Measurements from ENCODE around the gene SLC6A3.
"Not testable (repeated sequence)": the region's sequence is repeated elsewhere in the genome, so short reads cannot be mapped to it uniquely, and the experiment has no call there.

SLC6A3 gene

DNA sequence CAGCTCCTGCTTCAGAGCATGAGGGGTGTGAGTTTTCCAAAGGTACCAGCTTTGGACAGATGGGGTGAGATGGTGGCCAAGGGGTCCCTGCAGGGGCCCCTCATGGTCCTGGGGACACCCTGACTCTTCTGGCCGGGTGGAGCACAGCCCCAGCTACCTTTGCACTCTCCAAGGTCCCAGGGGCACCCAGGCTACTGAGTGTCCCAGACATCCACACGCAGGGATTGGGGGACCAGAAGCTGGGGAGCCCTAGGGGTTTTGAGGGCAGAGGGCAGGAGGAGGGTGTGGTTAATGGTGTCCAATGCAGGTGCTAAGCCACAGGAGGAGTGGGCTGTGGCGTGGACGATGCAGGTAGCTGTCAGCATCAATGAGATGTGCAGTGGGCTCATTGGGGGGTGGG, 84.4 kb downstream of the SLC6A3 start:
- H3K4me3 ChIP-seq (ENCODE audit: insufficient read depth, low read depth, low read length, poor library complexity, severe bottlenecking) = no peak overlapping the region
- DNase-seq = no peak
- H3K4me1 ChIP-seq (ENCODE audit: control insufficient read depth, insufficient read depth, low read length, poor library complexity, severe bottlenecking) = no peaks in the 10 kb centered on the region
- H3K9me3 ChIP-seq (ENCODE audit: control insufficient read depth, low read length) = no peaks in the 10 kb centered on the region
- peaks cover 13% of the 10 kb centered on the region for H3K27me3 ChIP-seq (replicated peaks; ENCODE audit: control insufficient read depth, insufficient read depth, low read length, poor library complexity, severe bottlenecking)
- H3K27ac ChIP-seq (ENCODE audit: insufficient read depth, low read length, poor library complexity, severe bottlenecking) = no peak overlapping the region
- no peaks in the 10 kb centered on the region for H3K36me3 ChIP-seq (ENCODE audit: control insufficient read depth, insufficient read depth, low read length)

DNA sequence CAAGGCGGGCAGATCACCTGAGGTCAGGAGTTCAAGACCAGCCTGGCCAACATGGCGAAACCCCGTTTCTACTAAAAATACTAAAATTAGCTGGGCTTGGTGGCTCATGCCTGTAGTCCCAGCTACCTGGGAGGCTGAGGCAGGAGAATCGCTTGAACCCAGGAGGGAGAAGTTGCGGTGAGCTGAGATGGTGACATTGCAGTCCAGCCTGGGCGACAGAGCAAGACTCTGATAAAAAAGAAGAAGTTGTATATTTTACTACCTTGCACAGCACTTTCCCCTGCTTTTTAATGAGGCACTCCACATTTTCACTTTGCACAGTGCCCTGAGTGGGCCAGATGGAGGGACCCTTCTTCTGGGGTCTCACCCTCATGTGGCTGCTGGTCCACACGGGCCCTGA, 84.9 kb downstream of the SLC6A3 start:
- not testable (repeated sequence) for H3K4me1 ChIP-seq (ENCODE audit: control insufficient read depth, insufficient read depth, low read length, poor library complexity, severe bottlenecking); H3K27ac ChIP-seq (ENCODE audit: insufficient read depth, low read length, poor library complexity, severe bottlenecking); H3K9me3 ChIP-seq (ENCODE audit: control insufficient read depth, low read length); DNase-seq; H3K4me3 ChIP-seq (ENCODE audit: insufficient read depth, low read depth, low read length, poor library complexity, severe bottlenecking); H3K36me3 ChIP-seq (ENCODE audit: control insufficient read depth, insufficient read depth, low read length)
- H3K27me3 ChIP-seq (replicated peaks; ENCODE audit: control insufficient read depth, insufficient read depth, low read length, poor library complexity, severe bottlenecking) = peaks cover 13% of the 10 kb centered on the region

DNA sequence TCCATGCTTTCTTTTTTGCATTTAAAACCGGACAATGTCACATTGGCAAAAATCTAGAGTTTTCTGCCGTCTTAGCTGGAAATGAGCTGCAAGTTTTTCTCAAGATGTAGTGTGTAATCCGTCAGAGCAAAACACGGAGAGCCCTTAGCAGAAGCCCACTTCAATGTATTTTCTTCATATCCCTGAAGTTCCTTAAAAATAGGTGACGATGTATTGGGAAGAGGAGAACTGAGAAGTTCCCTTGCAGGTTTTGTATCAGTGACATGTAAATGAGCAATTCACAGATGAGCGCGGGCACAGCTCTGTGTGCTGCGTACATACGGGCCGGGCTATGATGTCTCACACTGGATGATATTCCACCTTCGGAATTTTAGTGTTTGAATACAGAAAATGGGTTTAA, 85.5 kb downstream of the SLC6A3 start:
- Histone ChIP-seq H3K27ac (ENCODE audit: insufficient read depth, low read length, poor library complexity, severe bottlenecking) (no peak overlapping the region), H3K9me3 (ENCODE audit: control insufficient read depth, low read length) (no peaks in the 10 kb centered on the region), H3K36me3 (ENCODE audit: control insufficient read depth, insufficient read depth, low read length) (no peaks in the 10 kb centered on the region), H3K27me3 (replicated peaks; ENCODE audit: control insufficient read depth, insufficient read depth, low read length, poor library complexity, severe bottlenecking) (peaks cover 13% of the 10 kb centered on the region), H3K4me1 (ENCODE audit: control insufficient read depth, insufficient read depth, low read length, poor library complexity, severe bottlenecking) (no peaks in the 10 kb centered on the region), H3K4me3 (ENCODE audit: insufficient read depth, low read depth, low read length, poor library complexity, severe bottlenecking) (no peak overlapping the region)
- DNase-seq = no peak

DNA sequence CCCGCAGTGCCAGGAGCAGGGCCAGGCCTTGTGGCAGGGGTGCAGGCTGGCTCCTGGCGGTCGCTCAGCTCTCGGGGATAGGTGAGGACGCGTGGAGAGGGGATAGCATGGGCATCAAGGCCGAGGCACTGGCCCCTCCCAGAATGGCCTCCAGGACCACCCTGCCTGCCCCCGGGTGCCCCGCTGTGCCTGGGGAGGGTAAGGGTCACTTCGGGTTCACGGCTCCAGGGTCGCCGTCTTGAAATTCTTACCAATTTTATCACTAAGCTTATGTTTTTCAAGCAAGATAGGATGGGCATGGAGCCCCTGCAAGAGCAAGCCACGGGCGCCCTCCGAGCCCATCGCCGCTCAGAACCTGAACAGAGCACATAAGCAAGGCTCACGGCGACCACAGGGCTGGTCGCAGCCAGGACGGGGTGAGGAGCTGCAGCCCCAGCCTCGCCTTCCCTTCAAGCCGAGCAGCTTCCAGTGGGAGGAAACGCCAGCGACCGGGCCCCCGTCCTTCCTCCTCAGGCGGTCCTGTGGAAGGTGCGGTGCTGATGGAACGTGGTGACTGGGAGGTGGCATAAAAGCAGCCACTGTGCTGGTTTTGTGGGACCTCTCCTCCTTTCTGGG, 86.1 kb downstream of the SLC6A3 start:
- Histone ChIP-seq H3K9me3 (ENCODE audit: control insufficient read depth, low read length) (no peaks in the 10 kb centered on the region), H3K36me3 (ENCODE audit: control insufficient read depth, insufficient read depth, low read length) (no peaks in the 10 kb centered on the region), H3K4me3 (ENCODE audit: insufficient read depth, low read depth, low read length, poor library complexity, severe bottlenecking) (no peak overlapping the region), H3K4me1 (ENCODE audit: control insufficient read depth, insufficient read depth, low read length, poor library complexity, severe bottlenecking) (no peaks in the 10 kb centered on the region), H3K27ac (ENCODE audit: insufficient read depth, low read length, poor library complexity, severe bottlenecking) (no peak overlapping the region), H3K27me3 (replicated peaks; ENCODE audit: control insufficient read depth, insufficient read depth, low read length, poor library complexity, severe bottlenecking) (peaks cover 13% of the 10 kb centered on the region)
- no peak for DNase-seq

DNA sequence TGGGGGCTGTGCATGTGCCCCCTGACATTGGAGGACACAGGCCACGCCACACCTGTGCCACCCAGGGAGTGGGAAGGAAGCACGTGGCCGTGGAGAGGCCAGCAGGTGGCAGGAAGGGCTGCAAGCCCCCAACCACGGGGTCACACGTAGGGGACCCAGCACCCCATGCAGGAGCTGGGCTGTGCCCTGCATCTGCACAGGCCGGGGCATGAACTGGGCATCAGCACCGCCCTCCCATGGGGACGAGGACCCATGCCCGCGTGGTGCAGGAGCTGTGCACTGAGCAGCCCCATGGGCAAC, 86.6 kb downstream of the SLC6A3 start:
- Histone ChIP-seq H3K4me1 (ENCODE audit: control insufficient read depth, insufficient read depth, low read length, poor library complexity, severe bottlenecking) (no peaks in the 10 kb centered on the region), H3K36me3 (ENCODE audit: control insufficient read depth, insufficient read depth, low read length) (no peaks in the 10 kb centered on the region), H3K27ac (ENCODE audit: insufficient read depth, low read length, poor library complexity, severe bottlenecking) (no peak overlapping the region), H3K27me3 (replicated peaks; ENCODE audit: control insufficient read depth, insufficient read depth, low read length, poor library complexity, severe bottlenecking) (peaks cover 13% of the 10 kb centered on the region), H3K9me3 (ENCODE audit: control insufficient read depth, low read length) (no peaks in the 10 kb centered on the region), H3K4me3 (ENCODE audit: insufficient read depth, low read depth, low read length, poor library complexity, severe bottlenecking) (no peak overlapping the region)
- DNase-seq = no peak

DNA sequence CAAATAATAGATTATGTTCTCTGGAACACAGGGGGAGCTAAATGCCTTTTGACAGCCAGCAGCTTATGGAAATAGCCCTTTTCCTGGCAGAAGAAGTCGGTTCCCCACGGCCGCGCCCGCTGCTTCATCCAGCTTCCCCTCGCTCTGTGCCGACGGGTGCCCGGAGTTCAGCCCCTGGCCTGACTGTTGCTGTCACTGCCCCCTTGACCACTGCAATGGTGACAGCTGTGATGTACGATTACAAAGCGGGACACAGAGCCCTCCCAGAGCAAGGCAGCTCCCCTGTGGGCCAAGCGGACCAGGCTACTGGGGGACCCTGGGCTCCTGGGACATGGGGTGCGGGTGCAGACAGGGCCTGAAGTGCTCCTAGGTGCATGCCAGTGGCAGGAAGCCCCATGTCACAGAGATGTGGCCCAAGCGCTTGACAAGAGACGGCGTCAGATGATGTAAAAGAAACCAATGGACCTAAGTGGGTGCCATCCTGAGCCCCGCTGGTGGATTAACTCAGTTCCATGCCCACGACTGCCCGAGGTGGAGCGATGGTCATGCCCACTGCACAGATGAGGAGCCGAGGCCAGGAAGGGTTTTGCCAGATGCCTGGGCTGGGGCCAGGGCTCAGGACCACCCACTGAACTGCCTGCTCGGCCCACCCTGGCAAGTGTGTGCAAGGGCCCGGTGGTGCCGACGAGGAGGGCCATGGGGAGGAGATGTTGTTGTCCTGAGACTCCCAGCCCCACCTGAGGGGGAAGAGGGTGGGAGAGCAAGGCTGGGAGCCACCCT, 87.1 kb downstream of the SLC6A3 start:
- no peak for DNase-seq
- Histone ChIP-seq H3K27me3 (replicated peaks; ENCODE audit: control insufficient read depth, insufficient read depth, low read length, poor library complexity, severe bottlenecking) (peaks cover 7% of the 10 kb centered on the region), H3K27ac (ENCODE audit: insufficient read depth, low read length, poor library complexity, severe bottlenecking) (no peak overlapping the region), H3K4me3 (ENCODE audit: insufficient read depth, low read depth, low read length, poor library complexity, severe bottlenecking) (no peak overlapping the region), H3K4me1 (ENCODE audit: control insufficient read depth, insufficient read depth, low read length, poor library complexity, severe bottlenecking) (no peaks in the 10 kb centered on the region), H3K9me3 (ENCODE audit: control insufficient read depth, low read length) (no peaks in the 10 kb centered on the region), H3K36me3 (ENCODE audit: control insufficient read depth, insufficient read depth, low read length) (no peaks in the 10 kb centered on the region)

DNA sequence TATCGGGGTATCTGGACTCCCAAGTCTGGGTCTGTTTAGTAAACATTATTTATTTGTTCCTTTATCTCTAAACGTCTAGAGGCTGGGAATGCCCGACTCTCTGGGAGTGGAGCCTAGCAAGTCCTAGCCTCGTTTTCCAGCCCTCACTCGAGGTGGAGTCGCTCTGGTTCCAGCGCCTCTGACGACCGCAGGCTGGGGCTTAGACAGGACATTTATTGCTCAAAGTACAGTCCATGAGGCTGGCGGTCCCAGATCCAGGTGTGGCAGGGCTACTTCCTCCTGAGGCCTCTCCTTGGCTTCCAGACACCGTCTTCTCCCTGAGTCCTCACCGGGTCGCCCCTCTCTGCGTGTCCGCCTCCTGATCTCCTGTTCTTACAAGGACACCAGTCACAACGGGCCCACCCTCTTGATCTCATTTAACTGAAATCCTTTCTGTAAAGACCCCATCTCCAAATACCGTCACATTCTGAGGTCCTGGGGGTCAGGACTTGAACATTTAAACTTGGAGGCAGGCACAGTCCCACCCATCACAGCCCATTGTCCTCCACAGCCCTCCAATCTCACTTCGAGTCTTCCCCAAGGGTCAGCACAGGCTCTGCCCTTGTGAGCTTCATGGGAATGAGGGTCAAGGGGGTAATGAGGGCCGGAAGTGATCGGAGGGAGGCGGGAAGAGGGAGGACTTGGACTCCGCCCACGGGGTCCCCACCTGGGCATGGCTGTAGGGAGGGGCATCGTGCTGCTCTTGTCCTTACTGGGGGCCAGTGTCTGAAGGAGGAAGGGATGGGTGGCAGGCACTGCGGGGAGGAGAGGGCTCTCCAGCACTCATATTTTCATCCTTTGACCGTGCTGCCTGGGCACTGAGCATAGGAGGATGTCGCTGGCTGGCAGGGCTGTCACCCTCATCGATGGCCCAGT, 88.1 kb downstream of the SLC6A3 start:
- no peaks in the 10 kb centered on the region for H3K9me3 ChIP-seq (ENCODE audit: control insufficient read depth, low read length)
- no peak overlapping the region for H3K27ac ChIP-seq (ENCODE audit: insufficient read depth, low read length, poor library complexity, severe bottlenecking)
- H3K4me3 ChIP-seq (ENCODE audit: insufficient read depth, low read depth, low read length, poor library complexity, severe bottlenecking) = no peak overlapping the region
- DNase-seq = no peak
- H3K27me3 ChIP-seq (replicated peaks; ENCODE audit: control insufficient read depth, insufficient read depth, low read length, poor library complexity, severe bottlenecking) = peaks cover 5% of the 10 kb centered on the region
- H3K36me3 ChIP-seq (ENCODE audit: control insufficient read depth, insufficient read depth, low read length) = no peaks in the 10 kb centered on the region
- H3K4me1 ChIP-seq (ENCODE audit: control insufficient read depth, insufficient read depth, low read length, poor library complexity, severe bottlenecking) = no peaks in the 10 kb centered on the region

DNA sequence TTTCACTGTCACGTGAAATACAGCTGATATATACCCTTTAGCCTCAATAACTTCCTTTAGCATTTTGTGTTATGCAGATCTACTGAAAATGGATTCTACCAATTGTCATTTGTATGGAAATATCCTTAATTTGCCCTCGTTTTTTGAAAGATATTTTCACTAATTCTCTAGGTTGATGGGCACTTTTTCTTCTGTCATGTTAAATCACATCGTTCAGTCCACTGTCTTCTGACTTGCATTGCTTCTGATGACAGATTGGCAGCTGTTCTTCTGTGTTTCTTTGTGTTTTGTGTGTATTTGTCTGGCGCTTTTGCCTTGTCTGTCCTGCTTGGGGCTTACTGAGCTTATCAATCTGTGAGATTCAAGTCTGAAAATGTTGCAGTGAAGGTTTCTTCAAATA, 90.7 kb downstream of the SLC6A3 start:
- Histone ChIP-seq H3K9me3 (ENCODE audit: control insufficient read depth, low read length) (no peaks in the 10 kb centered on the region), H3K4me1 (ENCODE audit: control insufficient read depth, insufficient read depth, low read length, poor library complexity, severe bottlenecking) (no peaks in the 10 kb centered on the region), H3K27me3 (replicated peaks; ENCODE audit: control insufficient read depth, insufficient read depth, low read length, poor library complexity, severe bottlenecking) (no peaks in the 10 kb centered on the region), H3K27ac (ENCODE audit: insufficient read depth, low read length, poor library complexity, severe bottlenecking) (no peak overlapping the region), H3K36me3 (ENCODE audit: control insufficient read depth, insufficient read depth, low read length) (no peaks in the 10 kb centered on the region), H3K4me3 (ENCODE audit: insufficient read depth, low read depth, low read length, poor library complexity, severe bottlenecking) (no peak overlapping the region)
- DNase-seq = no peak

DNA sequence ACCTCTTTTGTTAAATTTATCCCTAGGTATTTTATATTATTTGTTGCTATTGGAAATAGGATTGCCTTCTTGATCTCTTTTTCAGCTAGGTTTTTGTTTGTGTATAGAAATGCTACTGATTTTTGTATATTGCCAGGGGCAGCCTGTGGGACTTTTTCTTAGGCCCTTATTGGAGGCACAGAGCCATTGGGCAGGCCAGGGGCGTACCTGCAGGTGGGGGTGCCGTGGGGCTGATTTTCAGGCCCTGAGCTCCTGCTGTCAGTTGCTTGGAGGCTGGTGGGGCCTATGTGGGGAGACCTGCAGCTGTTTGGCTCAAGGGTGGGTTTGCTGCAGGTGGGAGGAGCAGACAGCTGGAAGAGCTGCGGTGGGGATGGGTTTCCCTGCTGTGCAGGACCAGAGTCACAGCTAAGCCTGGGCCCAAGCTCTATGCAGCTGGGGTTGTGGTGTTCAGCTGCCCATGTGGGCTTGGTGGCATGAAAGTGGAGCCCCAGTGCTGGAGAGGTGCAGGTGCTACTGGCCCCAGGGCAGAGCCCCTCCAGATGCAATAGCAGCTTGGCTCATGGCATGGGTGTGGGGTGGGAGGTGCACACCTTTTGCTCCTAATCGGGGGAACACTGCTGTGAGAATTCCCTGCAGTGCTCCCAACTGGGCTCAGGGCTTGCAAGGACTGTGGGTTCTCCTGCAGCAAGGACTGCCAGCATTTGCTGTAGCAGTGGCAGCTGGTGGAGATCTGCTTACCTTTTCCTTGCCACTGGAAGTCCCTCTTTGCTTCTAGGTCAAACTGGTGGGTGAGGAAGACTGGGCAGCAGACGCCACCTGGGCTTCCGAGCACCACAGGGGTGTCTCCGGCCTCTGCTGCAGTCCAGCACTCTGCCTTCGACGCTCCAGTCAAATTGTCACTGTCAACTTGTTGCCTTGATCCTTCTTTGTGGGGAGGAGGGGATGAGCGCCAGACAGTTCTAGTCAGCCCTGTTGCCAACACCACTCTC, 92.7 kb downstream of the SLC6A3 start:
- Histone ChIP-seq H3K27ac (ENCODE audit: insufficient read depth, low read length, poor library complexity, severe bottlenecking) (no peak overlapping the region), H3K27me3 (replicated peaks; ENCODE audit: control insufficient read depth, insufficient read depth, low read length, poor library complexity, severe bottlenecking) (no peaks in the 10 kb centered on the region), H3K9me3 (ENCODE audit: control insufficient read depth, low read length) (no peaks in the 10 kb centered on the region), H3K4me1 (ENCODE audit: control insufficient read depth, insufficient read depth, low read length, poor library complexity, severe bottlenecking) (no peaks in the 10 kb centered on the region), H3K36me3 (ENCODE audit: control insufficient read depth, insufficient read depth, low read length) (no peaks in the 10 kb centered on the region), H3K4me3 (ENCODE audit: insufficient read depth, low read depth, low read length, poor library complexity, severe bottlenecking) (no peak overlapping the region)
- no peak for DNase-seq
